GM12878 (cell line): Measurements from ENCODE around the gene ATG9B. TPM values are rescaled to one million over a fixed set of nuclear protein-coding genes. Genes with fewer than 3 reads are reported as not detected.

Source experiments
- ATAC-seq: fragments of 200-7000 bp; cut with Tn5 transposase; 3 replicates; pipeline ENCODE4 v1.9.1; 2020; ENCODE audit warnings: mild to moderate bottlenecking, moderate library complexity
- BruUV-seq: library from RNA; stranded (reverse); fragments of 400-500 nt; replicated peaks from 2 replicates; lab custom pipeline; 2021; lab: Mats Ljungman, UMichigan
- CTCF ChIA-PET: fragments of 300-600 bp; sonication (Branson Sonifier 250); formaldehyde crosslinking; extraction: SDS; loops from one replicate; lab custom pipeline; 2021; ENCODE audit warnings: inconsistent platforms; lab: Yijun Ruan, JAX
- POLR2A ChIA-PET: fragments of 350-600 bp; formaldehyde crosslinking; extraction: SDS; loops from one replicate; lab custom pipeline; 2021; ENCODE audit warnings: inconsistent platforms; lab: Charles Lee
- RAD21 ChIA-PET: fragments of 300-600 bp; sonication (Branson Sonifier 250); formaldehyde crosslinking; loops from one replicate; lab custom pipeline; 2023; ENCODE audit warnings: antibody characterized with exemption; ENCODE audit not compliant: unreplicated experiment; lab: Charles Lee
- SMC1A ChIA-PET: fragments of 300-600 bp; sonication (Branson Sonifier 250); formaldehyde crosslinking; loops from one replicate; lab custom pipeline; 2023; ENCODE audit not compliant: unreplicated experiment, uncharacterized antibody; lab: Charles Lee
- DNase-seq: peaks from one replicate; pipeline ENCODE4 v3.0.0-alpha.2; 2011; ENCODE audit warnings: low read depth, low spot score
- FAIRE-seq: peaks from 3 replicates; lab custom pipeline; 2011; peaks lifted over from hg19 to GRCh38; lab: Jason Lieb, UNC
- H2AFZ ChIP-seq: 2 replicates; pipeline ENCODE4 v1.6.0; 2011; ENCODE audit warnings: low read depth, low read length, control low read depth; ENCODE audit not compliant: control insufficient read depth
- H3K27ac ChIP-seq: 2 replicates; pipeline ENCODE4 v1.5.1; 2011; ENCODE audit warnings: control low read depth; ENCODE audit not compliant: control insufficient read depth, insufficient read depth
- H3K27me3 ChIP-seq, 2 experiments: replicated peaks in 1 of 2; 2 replicates each; pipeline versions ENCODE4 v1.6.0 to v1.6.1; 2011; ENCODE audit warnings: low read length in 1 of 2; ENCODE audit not compliant: control insufficient read depth in 2 of 2, insufficient read depth in 2 of 2
- H3K36me3 ChIP-seq, 2 experiments: 2 replicates each; pipeline ENCODE4 v1.5.1; 2011; ENCODE audit warnings: low read length in 1 of 2; ENCODE audit not compliant: control insufficient read depth in 2 of 2, insufficient read depth in 2 of 2
- H3K4me1 ChIP-seq: 2 replicates; pipeline ENCODE4 v1.6.1; 2011; ENCODE audit warnings: mild to moderate bottlenecking, low read length, moderate library complexity, mixed read lengths; ENCODE audit not compliant: control insufficient read depth, insufficient read depth
- H3K4me2 ChIP-seq: 2 replicates; pipeline ENCODE4 v1.6.0; 2011; ENCODE audit warnings: control low read depth; ENCODE audit not compliant: control insufficient read depth, insufficient read depth
- H3K4me3 ChIP-seq: fragments of 200-600 bp; sonication (generic); 2 replicates; pipeline ENCODE4 v1.5.1; 2016
- H3K79me2 ChIP-seq: 2 replicates; pipeline ENCODE4 v1.6.0; 2011; ENCODE audit warnings: low read length; ENCODE audit not compliant: control insufficient read depth, insufficient read depth
- H3K9ac ChIP-seq: 2 replicates; pipeline ENCODE4 v1.8.0; 2011; ENCODE audit warnings: low read length, control low read depth, mixed read lengths; ENCODE audit not compliant: control insufficient read depth, insufficient read depth
- H3K9me3 ChIP-seq: replicated peaks from 3 replicates; pipeline ENCODE4 v1.5.1; 2011; ENCODE audit warnings: mild to moderate bottlenecking, low read length; ENCODE audit not compliant: control insufficient read depth, insufficient read depth
- H4K20me1 ChIP-seq: 2 replicates; pipeline ENCODE4 v1.6.0; 2011; ENCODE audit not compliant: control insufficient read depth, insufficient read depth
- BACH1 ChIP-seq: fragments of 450-650 bp; IDR thresholded peaks from 2 replicates; pipeline ENCODE4 v1.6.1; 2017; ENCODE audit warnings: mild to moderate bottlenecking, borderline replicate concordance
- BCL3 ChIP-seq: IDR thresholded peaks from 2 replicates; pipeline ENCODE4 v1.6.1; 2011; ENCODE audit warnings: borderline replicate concordance, low read depth, mild to moderate bottlenecking, moderate library complexity, low read length; ENCODE audit not compliant: insufficient read depth, poor library complexity, severe bottlenecking
- BHLHE40 ChIP-seq, 2 experiments: fragments of 450-650 bp in 1 of 2; IDR thresholded peaks; 2 replicates each; pipeline ENCODE4 v1.6.1; 2011 to 2017; ENCODE audit warnings: low read depth in 2 of 2, borderline replicate concordance in 1 of 2, improper control_type of control experiment in 1 of 2, low read length in 1 of 2, mild to moderate bottlenecking in 1 of 2
- CBFB ChIP-seq: IDR thresholded peaks from 2 replicates; pipeline ENCODE4 v1.6.1; 2016; ENCODE audit warnings: antibody characterized with exemption, low read depth
- CHD1 ChIP-seq: IDR thresholded peaks from 2 replicates; pipeline ENCODE4 v1.6.1; 2012; ENCODE audit warnings: low read depth, low read length, improper control_type of control experiment
- CHD2 ChIP-seq: IDR thresholded peaks from 2 replicates; pipeline ENCODE4 v1.6.1; 2011; ENCODE audit warnings: low read depth, low read length, improper control_type of control experiment, borderline replicate concordance
- E4F1 ChIP-seq: fragments of 450-650 bp; IDR thresholded peaks from 2 replicates; pipeline ENCODE4 v1.6.1; 2018; ENCODE audit warnings: borderline replicate concordance, mild to moderate bottlenecking; ENCODE audit not compliant: partially characterized antibody
- EED ChIP-seq: sonication (generic); IDR thresholded peaks from 2 replicates; pipeline ENCODE4 v1.6.1; 2016; ENCODE audit warnings: antibody characterized with exemption, low read depth
- NR2F1 ChIP-seq: fragments of 450-650 bp; conservative IDR thresholded peaks from 2 replicates; pipeline ENCODE4 v1.6.1; 2017; ENCODE audit warnings: mild to moderate bottlenecking
- PRDM15 ChIP-seq: fragments of 450-650 bp; formaldehyde crosslinking; IDR thresholded peaks from 2 replicates; pipeline ENCODE4 v1.4.0; 2020; ENCODE audit warnings: mild to moderate bottlenecking, moderate library complexity
- SUZ12 ChIP-seq: fragments of 200-600 bp; sonication (generic); IDR thresholded peaks from one replicate; pipeline ENCODE4 v1.6.1; 2018; ENCODE audit warnings: antibody characterized with exemption, mild to moderate bottlenecking; ENCODE audit not compliant: unreplicated experiment
- TCF3 ChIP-seq: IDR thresholded peaks from 2 replicates; pipeline ENCODE4 v1.6.1; 2012; ENCODE audit warnings: low read depth, mild to moderate bottlenecking, low read length, borderline replicate concordance; ENCODE audit not compliant: insufficient read depth
- ZNF384 ChIP-seq: IDR thresholded peaks from 2 replicates; pipeline ENCODE4 v1.6.1; 2012; ENCODE audit warnings: low read depth, mild to moderate bottlenecking, low read length, improper control_type of control experiment, borderline replicate concordance
- WGBS: methylation state at CpG from one replicate; pipeline ENCODE4 v1.1.6; 2016; ENCODE audit warnings: low lambda C conversion rate; ENCODE audit not compliant: insufficient replicate concordance, insufficient coverage; ENCODE audit errors: missing lambda C conversion rate; 5-methylcytosine and 5-hydroxymethylcytosine counted together
- in situ Hi-C: fragments of 300-500 bp; cut with MboI; formaldehyde crosslinking; loops from 9 replicates; pipeline ENCODE4 v1.14.3; 2018; ENCODE audit warnings: mixed read lengths
- intact Hi-C: fragments of 100-400 bp; cut with micrococcal nuclease; formaldehyde crosslinking; loops from one replicate; pipeline ENCODE4 v1.14.2; 2022; ENCODE audit not compliant: unreplicated experiment
- polyA plus RNA-seq, 11 experiments: library from polyadenylated mRNA; depleted of rRNA in 4 of 11; unstranded in 6 of 11; stranded (reverse) in 5 of 11; fragments of >200 nt; fragmentation: Nextera tagmentation in 4 of 11; fragmentation: Illumina TruSeq in 1 of 11; extraction: Ambion mirVana in 4 of 11; extraction: Trizol in 1 of 11; gene quantifications; 1 replicate in 1 of 11; 2 replicates in 10 of 11; pipeline versions ENCODE4 v1.2.1 to v1.2.3, GENCODE V29; 2011 to 2016; ENCODE audit warnings: inconsistent platforms in 2 of 11, missing spikeins in 2 of 11, low read depth in 1 of 11
- total RNA-seq, 4 experiments: library from RNA; depleted of rRNA in 3 of 4; stranded (reverse); fragments of >200 nt in 3 of 4; fragmentation: Illumina TruSeq in 1 of 4; extraction: Trizol in 1 of 4; gene quantifications; 2 replicates each; pipeline versions ENCODE4 v1.2.1 to v1.2.3, GENCODE V29; 2013 to 2021

Gene ATG9B
- total and polyA plus RNA-seq, 10 of the 15 experiments (the other 5 are each of a cell fraction or from before 2014, with no cell fraction given), result 0.01 to 0.83 (median 0.12) TPM; not detected in 2

GRCh38 chr7:151010307-151011096, 13.8 kb downstream of the ATG9B start:
- WGBS, result 13% methylated on average over 18 of the region's 18 CpGs
- in situ Hi-C loops (no loop called here), intact Hi-C loops (loop anchor here (5.0 kb wide), 1 partner anchor 102 kb away; no protein-coding TSS in a partner anchor)
- H3K4me2 ChIP-seq, result no peak overlapping the region
- no peak overlapping the region for H3K4me3 ChIP-seq
- H3K4me1 ChIP-seq, result peaks cover 6% of the 10 kb centered on the region
- H3K79me2 ChIP-seq, result no peaks in the 10 kb centered on the region
- no peak for ATAC-seq
- ChIA-PET SMC1A (interaction anchor here (1.1 to 1.4 kb wide), 2 partner anchors 18 to 27 kb away, joined by 4 to 5 read pairs; partner anchors contain the start of gene ABCB8), POLR2A (interaction anchor here (0.6 to 1.1 kb wide), 2 partner anchors 51 to 97 kb away, joined by 3 to 6 read pairs; no protein-coding TSS in a partner anchor), RAD21 (interaction anchor here (1.3 kb wide), 1 partner anchor 18 kb away, joined by 3 read pairs; the partner anchor contains the start of gene ABCB8), CTCF (interaction anchor here (0.7 to 4.3 kb wide), 9 partner anchors 8 to 305 kb away, joined by 3 to 35 read pairs (median 5); partner anchors contain the start of genes ABCB8 and ATG9B)
- BruUV-seq, result no TSS peak
- H4K20me1 ChIP-seq, result no peaks in the 10 kb centered on the region
- no peaks in the 10 kb centered on the region; a peak in 1 of 4 replicates for H3K27me3 ChIP-seq
- H3K36me3 ChIP-seq, result no peaks in the 10 kb centered on the region
- H3K27ac ChIP-seq, result no peak overlapping the region
- H2AFZ ChIP-seq, result no peak overlapping the region
- DNase-seq, result no peak
- H3K9me3 ChIP-seq, result no peaks in the 10 kb centered on the region
- no peak overlapping the region for H3K9ac ChIP-seq
- no peak for FAIRE-seq
- TF ChIP-seq CHD1 (no peak), E4F1 (no peak), BACH1 (no peak), BCL3 (no peak), PRDM15 (no peak), BHLHE40 (IDR thresholded peaks at IDR 0.05; ENCODE audit: borderline replicate concordance in 1 of 2, low read depth in 2 of 2, low read length in 1 of 2) (no peak), CHD2 (no peak), EED (no peak), CBFB (no peak), TCF3 (no peak), NR2F1 (no peak), ZNF384 (no peak), SUZ12 (no peak)
